Islet of Langerhans (tissue), 1 donor: ENCODE results near the gene SLC24A3.

ENCODE experiments used
- FAIRE-seq: peaks from one replicate; lab custom pipeline; 2011; peaks lifted over from hg19 to GRCh38; lab: Jason Lieb, UNC

SLC24A3 gene

DNA sequence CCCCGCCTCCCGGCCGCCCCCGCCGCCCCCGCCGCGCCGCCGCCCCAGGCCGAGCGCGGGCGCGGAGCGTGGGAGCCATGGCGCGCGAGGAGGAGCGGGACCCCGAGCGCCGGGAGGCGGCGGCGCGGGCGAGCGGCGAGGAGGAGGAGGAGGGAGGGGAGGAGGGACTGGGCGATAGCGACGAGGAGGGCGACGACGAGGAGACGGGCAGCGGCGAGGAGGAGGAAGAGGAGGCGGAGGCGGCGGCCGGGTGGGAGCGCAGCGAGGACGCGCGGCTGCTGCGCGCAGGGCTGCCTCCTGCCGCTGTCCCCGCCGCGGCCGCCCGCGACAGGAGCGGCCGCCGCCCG is at the start of gene SLC24A3:
TSS of gene SLC24A3 (plus strand) at position 174 of the 347 bp plus-strand sequence.
- FAIRE-seq, result no peak

DNA sequence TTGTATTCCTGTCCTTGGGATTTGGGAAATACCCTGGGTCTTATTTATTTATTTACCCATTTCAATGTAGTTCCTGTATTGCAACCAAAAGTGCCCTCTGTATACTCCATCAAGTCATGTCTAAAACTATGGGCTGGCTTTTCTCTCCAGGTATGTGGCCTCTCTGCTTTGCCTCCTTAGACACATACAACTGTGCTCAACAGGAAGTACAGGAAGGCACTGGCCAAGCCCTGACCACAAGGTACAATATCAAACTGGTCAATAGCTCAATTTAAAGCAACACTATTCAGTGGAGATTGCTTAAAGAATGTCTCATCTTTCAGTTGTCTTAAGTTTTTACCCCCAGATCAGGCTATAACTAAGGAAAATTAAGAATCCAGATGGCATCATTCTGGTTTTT is 42.3 kb upstream of the SLC24A3 start:
- FAIRE-seq, result no peak

DNA sequence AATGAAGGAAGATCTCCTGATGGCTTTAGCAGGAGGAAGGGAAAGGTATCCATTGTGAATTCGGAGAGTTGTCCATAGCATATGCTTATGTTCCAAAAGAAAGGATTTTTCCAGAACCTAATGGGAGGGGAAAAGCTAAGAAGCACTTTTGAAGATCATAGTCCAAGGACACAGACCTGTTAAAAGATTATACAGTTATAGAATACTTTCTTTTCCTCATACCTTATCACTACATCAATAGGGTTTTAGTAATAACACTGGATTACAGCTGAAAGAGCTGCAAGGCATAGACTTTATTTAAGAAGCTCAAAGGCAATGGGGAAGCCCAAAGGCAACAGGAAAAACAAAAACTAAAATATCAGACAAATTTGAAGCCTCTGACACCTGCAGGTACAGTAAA is 39.8 kb upstream of the SLC24A3 start:
- no peak for FAIRE-seq

DNA sequence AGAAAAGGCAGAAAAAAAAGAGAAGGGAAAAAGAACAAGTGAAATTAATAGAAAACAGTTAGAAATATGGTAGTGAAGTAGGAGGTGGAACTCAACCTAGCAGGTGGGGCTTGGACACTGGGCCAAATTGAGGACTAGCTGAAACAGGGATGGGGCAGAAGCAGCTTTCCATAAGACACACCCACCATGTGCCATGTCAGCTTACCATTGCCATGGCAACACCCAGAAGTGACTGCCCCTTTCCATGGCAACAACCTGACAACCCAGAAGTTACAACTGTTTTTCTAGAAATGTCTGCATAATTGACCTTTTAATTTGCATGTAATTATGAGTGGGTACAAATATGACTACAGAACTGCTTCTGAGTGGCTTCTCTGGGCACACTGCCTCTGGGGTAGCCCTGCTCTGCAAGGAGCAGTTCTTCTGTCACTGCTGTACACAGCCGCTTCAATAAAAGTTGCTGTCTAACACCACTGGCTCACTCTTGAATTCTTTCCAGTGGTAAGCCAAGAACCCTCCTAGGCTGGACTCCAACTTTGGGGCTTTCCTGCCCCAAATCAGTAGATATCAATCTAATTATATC is 35.9 kb upstream of the SLC24A3 start:
- FAIRE-seq, result no peak

- FAIRE-seq, result no peak
Observed at GRCh38 chr20:19181552-19181951, 30.9 kb upstream of the SLC24A3 start.

DNA sequence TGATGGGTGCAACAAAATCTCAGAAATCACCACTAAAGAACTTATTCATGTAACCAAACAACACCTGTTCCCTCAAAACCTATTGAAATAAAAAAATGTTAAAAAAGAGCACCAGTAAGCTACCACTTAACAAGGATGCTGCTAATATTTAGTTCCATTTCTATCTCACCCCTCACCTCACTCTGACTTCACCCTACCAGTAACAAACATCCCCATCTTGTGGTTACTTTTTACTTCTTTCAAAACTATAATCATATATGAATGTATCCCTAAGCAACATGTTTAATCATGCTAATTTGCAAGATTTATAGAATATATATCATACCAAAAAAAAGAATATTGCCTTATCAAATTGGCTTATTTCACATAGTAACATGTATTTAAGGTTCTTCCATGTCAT is 27.4 kb upstream of the SLC24A3 start:
- no peak for FAIRE-seq

DNA sequence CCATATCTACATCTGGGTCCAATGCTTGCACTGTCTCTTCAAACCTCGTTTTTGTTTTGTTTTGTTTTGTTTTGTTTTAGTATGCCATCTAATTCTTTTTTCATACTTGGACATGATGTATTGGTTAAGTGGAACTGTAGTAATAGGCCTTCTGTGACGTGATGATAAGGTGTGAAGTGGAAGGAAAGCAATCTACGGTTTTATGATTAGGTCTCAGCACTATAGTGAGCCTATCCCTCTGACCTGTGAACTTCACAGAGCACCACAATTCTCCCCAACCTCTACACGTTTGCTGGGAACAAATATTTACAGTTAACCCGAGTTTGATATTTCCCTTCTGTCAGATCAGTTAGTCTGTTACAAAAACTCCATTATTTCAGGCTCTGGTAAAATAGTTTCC is 19.1 kb upstream of the SLC24A3 start:
- FAIRE-seq, result no peak

DNA sequence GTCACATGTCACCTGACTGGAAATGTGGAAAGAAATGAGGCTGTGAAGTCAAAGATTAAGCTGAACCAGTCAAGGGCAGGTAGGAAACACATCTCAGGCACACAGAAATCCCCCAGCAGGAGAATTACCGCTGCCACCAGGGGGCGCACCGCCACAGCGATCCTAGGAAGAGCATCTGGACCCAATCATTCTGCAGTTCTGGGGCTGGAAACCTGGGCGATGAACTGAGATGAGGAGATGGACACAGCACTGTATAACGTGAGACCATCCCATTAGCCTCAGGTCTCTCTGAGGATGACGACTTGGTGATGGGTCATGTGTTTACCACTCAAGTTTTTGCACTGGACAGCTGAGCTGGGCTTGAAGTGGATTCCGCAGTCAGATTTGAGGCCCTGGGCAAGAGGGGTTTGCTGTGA is 6.5 kb upstream of the SLC24A3 start:
- no peak for FAIRE-seq

DNA sequence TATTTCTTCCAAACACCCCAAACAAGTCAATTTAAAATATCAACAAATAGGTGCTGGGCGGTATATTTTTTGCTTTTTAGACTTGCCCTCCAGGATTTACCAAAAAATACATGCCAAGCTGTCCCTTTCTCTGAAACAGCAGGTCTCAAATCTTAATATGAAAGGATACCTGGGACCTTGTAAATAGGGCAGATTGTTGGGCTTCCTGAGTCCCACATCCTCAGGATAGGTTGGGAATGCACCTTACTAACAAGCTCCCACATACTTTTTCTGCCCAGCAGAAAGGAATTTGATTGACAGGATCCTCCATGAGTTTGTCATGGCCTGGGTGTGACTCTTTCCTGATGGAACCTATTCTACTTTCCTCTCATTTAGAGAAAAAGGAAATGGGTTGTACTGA is 4.9 kb upstream of the SLC24A3 start:
- no peak for FAIRE-seq

DNA sequence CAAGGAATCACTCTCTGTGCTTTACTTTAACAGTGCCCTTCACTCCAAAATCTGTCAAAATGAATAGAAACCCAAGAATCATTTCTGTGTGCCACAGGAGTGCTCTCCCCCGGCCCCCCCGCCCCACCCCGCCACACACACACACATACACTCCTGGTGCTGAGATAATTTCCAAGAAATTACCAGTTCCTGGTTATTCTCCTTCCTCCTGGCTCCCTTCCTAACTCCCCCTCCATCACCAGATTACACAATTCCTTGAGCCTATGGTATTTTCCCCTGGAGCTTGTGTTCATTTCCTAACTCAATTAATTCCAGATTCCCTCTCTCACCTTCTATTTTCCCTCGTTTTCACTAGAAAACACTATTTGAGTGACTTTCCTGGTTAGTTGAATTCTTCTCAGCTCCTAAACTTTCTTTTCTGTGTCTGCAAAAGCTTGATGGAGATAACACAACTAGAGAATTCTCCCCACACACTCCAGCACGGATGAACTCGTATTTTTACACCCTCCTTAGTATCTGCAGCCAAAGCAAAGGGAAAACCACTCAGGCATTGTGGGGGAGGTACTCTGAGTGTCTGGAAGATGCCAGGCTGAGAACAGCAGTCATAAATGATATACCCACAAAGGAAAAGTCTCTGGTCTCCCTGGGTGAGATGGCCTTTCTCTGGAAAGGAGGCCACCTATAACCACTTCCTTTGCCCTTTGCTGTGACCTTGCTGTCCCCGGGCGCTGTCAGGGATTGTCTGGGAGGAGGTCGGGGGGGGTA is 1.9 kb upstream of the SLC24A3 start:
- no peak for FAIRE-seq

DNA sequence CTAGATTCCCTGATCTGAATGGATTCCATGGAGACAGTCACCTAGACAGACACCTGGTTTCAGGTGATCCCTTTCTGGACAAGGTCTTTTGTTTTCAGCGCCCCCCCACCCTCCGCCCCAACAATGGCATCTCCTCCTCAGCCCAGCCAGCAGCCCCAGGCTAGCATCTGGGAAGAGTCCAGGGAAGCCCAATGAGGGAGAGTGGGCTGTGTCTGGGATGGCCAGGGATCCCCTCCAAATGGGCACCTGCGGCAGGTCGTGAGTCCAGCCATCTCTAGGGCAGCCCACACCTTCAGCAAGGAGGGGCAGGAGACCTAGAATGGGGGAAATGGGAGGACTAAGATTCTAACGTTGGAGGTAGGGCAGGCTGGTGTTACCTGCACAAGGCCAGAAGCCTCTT is 1.2 kb upstream of the SLC24A3 start:
- no peak for FAIRE-seq

GRCh38 chr20:19211661-19212468 is 577 bp upstream of the SLC24A3 start:
- no peak for FAIRE-seq

- FAIRE-seq, result no peak
Observed at GRCh38 chr20:19212821-19213502, 520 bp downstream of the SLC24A3 start.

DNA sequence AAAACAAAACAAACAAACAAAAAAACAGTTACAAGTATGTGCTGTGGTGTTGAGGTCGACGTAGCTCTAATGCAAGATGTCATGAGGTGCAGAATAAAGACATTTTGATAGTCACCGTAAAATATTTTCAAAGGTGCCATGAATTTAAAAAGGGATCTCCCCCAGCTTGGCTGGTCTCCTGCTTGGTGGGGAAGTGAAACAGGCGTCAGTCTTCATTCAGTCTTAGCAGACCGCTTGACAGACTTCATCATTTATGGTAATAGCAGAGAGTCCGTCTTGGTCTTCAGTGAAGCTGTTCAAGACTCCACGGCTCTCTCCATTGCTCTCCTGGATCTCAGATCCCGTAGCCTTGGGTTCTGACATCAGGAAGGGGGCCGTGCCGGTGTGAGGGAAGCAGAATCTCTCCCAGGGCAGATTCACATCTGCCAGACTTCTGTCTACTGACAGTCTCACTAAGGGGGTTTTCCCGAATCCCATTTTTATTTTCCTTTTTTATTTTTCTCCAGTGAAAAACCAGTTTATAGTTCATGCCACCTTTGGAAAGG is 1.6 kb downstream of the SLC24A3 start:
- FAIRE-seq, result no peak

- FAIRE-seq, result no peak
Observed at GRCh38 chr20:19218411-19218810, 6.0 kb downstream of the SLC24A3 start.

DNA sequence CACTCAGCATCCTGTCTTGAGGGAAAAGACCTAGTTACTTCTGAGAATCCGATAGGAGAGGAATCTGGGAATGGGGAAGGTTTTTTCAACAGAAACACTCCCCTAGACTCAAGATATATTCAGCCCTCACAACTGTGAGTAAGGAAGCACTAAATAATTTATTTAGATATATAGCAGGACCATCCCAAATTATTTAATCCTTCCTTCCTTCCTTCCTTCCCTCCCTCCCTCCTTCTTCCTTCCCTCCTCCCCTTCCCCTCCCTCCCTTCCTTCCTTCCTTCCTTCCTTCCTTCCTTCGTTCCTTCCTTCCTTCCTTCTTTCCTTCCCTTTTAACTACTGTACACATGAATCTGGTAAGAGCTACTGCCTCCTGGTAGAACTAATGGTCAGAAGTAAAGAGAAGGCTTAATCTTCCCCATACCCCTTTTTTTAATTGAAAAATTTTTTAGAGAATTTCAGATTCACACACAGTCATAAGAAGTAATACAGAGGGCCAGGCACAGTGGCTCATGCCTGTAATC is 10.1 kb downstream of the SLC24A3 start:
- no peak for FAIRE-seq

DNA sequence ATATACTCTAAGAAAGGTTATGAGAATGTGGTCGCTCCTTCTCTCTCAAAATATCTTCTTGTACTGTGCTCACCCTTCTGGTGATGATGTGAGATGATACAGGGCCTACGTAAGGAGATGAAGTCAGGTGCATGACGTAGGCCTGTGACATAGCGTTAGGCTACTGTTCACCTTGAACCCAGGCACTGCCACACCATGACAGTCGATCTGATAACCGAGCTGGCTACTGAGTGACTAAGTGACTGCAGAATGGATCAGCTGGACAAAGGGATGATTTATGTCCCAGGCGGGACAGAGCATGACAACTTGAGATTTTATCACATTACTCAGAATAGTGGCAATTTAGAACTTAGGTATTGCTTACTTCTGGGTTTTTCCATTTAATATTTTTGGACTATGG is 11.2 kb downstream of the SLC24A3 start:
- FAIRE-seq, result no peak

DNA sequence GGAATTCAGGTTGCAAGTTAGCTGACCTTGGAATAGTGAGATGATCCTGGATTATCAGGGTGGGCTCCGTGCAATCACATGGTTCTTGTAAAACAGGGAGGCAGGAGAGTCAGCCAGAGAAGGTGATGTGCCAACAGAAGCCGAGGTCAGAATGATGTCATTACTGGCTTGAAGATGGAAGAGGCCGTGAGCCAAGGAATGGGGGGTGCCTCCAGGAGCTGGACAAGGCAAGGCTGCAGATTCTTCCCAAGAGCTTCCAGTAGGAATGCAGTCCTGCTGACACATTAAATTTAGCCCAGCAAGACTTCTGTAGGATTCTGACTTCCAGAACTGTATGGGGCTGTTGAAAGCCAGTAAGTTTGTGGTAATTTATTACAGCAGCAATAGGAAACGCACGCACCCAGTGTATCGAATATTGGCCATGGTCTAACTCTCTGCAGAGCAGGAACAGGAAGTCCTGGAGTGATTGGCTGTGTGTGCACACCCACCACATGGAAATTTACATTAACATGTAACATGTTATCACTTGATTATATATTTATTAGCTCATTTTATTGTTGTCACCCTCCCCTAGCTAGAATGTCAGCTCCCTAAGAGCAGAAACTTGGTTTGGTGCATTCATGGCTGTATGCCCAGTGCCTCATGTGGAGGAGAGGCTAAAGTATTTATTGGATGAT is 19.1 kb downstream of the SLC24A3 start:
- FAIRE-seq, result no peak

DNA sequence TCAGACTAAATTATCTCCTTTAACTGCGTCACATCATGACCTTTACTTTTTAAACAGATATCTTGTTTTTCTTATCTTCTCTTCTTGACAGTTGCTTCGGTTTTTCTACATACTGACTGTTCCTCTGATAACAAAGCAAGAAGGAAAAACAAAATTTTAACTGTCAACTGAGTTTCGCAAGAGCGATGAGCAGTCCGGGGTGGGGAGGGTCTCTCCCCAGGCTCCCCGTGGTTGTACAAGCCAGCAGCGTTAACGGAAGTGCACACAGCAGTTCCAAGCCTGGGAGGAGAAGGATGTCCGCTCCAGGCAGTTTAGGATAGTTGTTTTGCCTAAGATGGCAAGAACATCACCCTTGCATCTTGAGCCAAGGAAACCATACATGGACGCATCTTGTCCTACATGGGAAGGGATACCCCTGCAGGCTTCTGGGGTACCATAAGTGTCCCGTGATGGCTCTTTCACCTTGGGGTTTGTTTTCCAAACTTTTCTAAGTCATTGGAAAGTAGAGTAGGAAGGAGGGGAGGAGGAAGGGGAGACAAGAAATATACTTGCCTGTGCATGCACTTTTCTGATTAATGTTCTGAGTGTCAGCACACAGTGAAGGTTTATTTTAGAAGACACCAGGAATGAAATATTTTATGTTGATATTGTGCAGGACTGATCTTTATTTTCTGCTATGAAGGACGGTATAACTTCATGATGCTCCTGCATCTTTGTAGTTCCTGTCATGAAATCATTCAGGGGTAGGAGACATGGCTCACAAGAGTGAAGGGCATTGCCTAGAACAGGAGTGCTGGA is 20.8 kb downstream of the SLC24A3 start:
- FAIRE-seq, result no peak

- no peak for FAIRE-seq
Observed at GRCh38 chr20:19236371-19237055, 24.1 kb downstream of the SLC24A3 start.
